ENCODE data around the gene RFX3. TPM values are rescaled to one million over a fixed set of nuclear protein-coding genes. Genes with fewer than 3 reads are reported as not detected.

Gene RFX3
- total RNA-seq, 1 donor from 2014 or later, result 61.6 TPM

DNA sequence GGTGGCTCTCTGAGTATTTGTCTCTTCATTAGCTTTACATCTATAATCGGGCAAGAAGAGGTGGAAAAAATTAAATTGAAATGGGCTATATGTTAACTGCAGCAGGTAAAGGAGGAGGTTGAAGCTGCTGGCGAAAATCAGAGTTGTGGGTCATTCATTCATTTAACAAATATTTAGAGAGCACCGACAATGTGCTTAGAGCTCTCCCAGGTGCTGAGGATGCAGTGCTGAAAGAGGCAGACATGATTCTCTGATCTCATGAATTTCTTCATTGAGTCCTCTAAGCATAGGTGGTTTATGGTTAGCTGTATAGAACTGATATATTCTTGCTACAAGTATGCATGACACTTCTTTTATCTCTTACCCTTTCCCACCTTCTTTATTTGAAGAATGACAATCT lies 243.4 kb downstream of the RFX3 start:
- H3K9me3 Mint-ChIP-seq (ENCODE audit: unreplicated experiment), result no peaks in the 10 kb centered on the region
- H3K27me3 Mint-ChIP-seq (ENCODE audit: unreplicated experiment), result no peaks in the 10 kb centered on the region
- no peaks in the 10 kb centered on the region for H3K36me3 Mint-ChIP-seq (ENCODE audit: unreplicated experiment)
- DNase-seq, result no peak
- TF ChIP-seq, protein P1, sequence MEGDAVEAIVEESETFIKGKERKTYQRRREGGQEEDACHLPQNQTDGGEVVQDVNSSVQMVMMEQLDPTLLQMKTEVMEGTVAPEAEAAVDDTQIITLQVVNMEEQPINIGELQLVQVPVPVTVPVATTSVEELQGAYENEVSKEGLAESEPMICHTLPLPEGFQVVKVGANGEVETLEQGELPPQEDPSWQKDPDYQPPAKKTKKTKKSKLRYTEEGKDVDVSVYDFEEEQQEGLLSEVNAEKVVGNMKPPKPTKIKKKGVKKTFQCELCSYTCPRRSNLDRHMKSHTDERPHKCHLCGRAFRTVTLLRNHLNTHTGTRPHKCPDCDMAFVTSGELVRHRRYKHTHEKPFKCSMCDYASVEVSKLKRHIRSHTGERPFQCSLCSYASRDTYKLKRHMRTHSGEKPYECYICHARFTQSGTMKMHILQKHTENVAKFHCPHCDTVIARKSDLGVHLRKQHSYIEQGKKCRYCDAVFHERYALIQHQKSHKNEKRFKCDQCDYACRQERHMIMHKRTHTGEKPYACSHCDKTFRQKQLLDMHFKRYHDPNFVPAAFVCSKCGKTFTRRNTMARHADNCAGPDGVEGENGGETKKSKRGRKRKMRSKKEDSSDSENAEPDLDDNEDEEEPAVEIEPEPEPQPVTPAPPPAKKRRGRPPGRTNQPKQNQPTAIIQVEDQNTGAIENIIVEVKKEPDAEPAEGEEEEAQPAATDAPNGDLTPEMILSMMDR (IDR thresholded peaks at IDR 0.05; ENCODE audit: partially characterized antibody, unreplicated experiment), result no peak
- H3K27ac Mint-ChIP-seq (ENCODE audit: unreplicated experiment), result no peak overlapping the region
- H3K4me3 Mint-ChIP-seq (ENCODE audit: unreplicated experiment), result no peak overlapping the region
- peaks cover 18% of the 10 kb centered on the region for H3K4me1 Mint-ChIP-seq (ENCODE audit: low read depth, unreplicated experiment)

GRCh38 chr9:3281399-3281798 lies 244.4 kb downstream of the RFX3 start:
- Mint-ChIP-seq H3K27ac (ENCODE audit: unreplicated experiment) (no peak overlapping the region), H3K36me3 (ENCODE audit: unreplicated experiment) (no peaks in the 10 kb centered on the region), H3K4me1 (ENCODE audit: low read depth, unreplicated experiment) (peaks cover 19% of the 10 kb centered on the region), H3K4me3 (ENCODE audit: unreplicated experiment) (no peak overlapping the region), H3K27me3 (ENCODE audit: unreplicated experiment) (no peaks in the 10 kb centered on the region), H3K9me3 (ENCODE audit: unreplicated experiment) (no peaks in the 10 kb centered on the region)
- no peak for DNase-seq
- TF ChIP-seq, protein P1 (IDR thresholded peaks at IDR 0.05; ENCODE audit: partially characterized antibody, unreplicated experiment), result no peak

DNA sequence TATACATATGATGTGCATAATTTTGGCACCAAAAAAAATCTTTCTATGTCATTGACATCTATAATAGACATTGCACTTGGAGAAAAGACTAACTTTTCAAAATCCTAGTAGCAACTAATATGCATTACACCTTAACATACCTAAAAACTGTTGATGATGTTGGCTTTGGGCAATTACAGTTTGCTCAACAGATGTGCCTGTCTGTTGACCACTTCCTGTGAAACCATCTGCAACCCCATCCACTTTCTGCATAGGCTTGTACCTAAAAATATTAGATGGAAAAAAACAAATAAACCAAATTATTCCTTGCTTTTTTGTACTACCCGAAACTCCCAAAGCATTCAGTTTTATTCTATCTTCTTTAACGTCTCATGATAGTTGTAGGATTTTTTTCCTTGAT lies 248.6 kb downstream of the RFX3 start:
- no peak for DNase-seq
- no peak overlapping the region for H3K4me3 Mint-ChIP-seq (ENCODE audit: unreplicated experiment)
- no peak overlapping the region for H3K27ac Mint-ChIP-seq (ENCODE audit: unreplicated experiment)
- no peaks in the 10 kb centered on the region for H3K27me3 Mint-ChIP-seq (ENCODE audit: unreplicated experiment)
- no peaks in the 10 kb centered on the region for H3K36me3 Mint-ChIP-seq (ENCODE audit: unreplicated experiment)
- no peaks in the 10 kb centered on the region for H3K9me3 Mint-ChIP-seq (ENCODE audit: unreplicated experiment)
- TF ChIP-seq, protein P1 (IDR thresholded peaks at IDR 0.05; ENCODE audit: partially characterized antibody, unreplicated experiment), result no peak
- peaks cover 26% of the 10 kb centered on the region for H3K4me1 Mint-ChIP-seq (ENCODE audit: low read depth, unreplicated experiment)

GRCh38 chr9:3271581-3271980 lies 254.2 kb downstream of the RFX3 start:
- Mint-ChIP-seq H3K36me3 (ENCODE audit: unreplicated experiment) (no peaks in the 10 kb centered on the region), H3K27ac (ENCODE audit: unreplicated experiment) (no peak overlapping the region), H3K4me1 (ENCODE audit: low read depth, unreplicated experiment) (peaks cover 12% of the 10 kb centered on the region), H3K9me3 (ENCODE audit: unreplicated experiment) (no peaks in the 10 kb centered on the region), H3K4me3 (ENCODE audit: unreplicated experiment) (no peak overlapping the region), H3K27me3 (ENCODE audit: unreplicated experiment) (no peaks in the 10 kb centered on the region)
- TF ChIP-seq, protein P1 (IDR thresholded peaks at IDR 0.05; ENCODE audit: partially characterized antibody, unreplicated experiment), result no peak
- DNase-seq, result no peak

DNA sequence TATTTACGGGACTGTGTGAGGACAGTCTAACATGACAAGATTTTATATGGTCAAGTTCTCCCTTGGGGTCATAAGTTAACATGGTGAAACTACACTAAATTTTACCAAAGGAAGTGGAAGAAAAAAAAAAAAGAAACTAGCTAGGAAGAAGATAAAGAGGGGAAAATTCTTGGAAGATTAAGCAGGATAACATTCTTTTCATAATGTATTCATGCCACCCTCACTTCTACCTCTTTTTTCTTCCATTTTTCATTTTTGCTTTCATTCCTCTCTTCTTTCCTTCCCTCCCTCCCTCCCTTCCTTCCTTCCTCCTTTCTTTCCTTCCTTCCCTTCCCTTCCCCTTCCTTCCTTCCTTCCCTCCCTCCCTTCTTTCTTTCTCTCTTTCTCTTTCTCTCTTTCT lies 254.6 kb downstream of the RFX3 start:
- no peak overlapping the region for H3K4me3 Mint-ChIP-seq (ENCODE audit: unreplicated experiment)
- TF ChIP-seq, protein P1 (IDR thresholded peaks at IDR 0.05; ENCODE audit: partially characterized antibody, unreplicated experiment), result no peak
- H3K36me3 Mint-ChIP-seq (ENCODE audit: unreplicated experiment), result no peaks in the 10 kb centered on the region
- H3K27me3 Mint-ChIP-seq (ENCODE audit: unreplicated experiment), result no peaks in the 10 kb centered on the region
- H3K4me1 Mint-ChIP-seq (ENCODE audit: low read depth, unreplicated experiment), result peaks cover 9% of the 10 kb centered on the region
- H3K9me3 Mint-ChIP-seq (ENCODE audit: unreplicated experiment), result no peaks in the 10 kb centered on the region
- no peak for DNase-seq
- H3K27ac Mint-ChIP-seq (ENCODE audit: unreplicated experiment), result no peak overlapping the region

All from glutamatergic neuron (in vitro differentiated cells).